GM19025 (cell line): ENCODE results near the gene DHCR7.
"Not testable (repeated sequence)": the region's sequence is repeated elsewhere in the genome, so short reads cannot be mapped to it uniquely, and the experiment has no call there.

Experiments
- ATAC-seq: cut with Tn5 transposase; IDR thresholded peaks from one replicate; pipeline ENCODE4 v1.9.1; 2021; ENCODE audit warnings: mild to moderate bottlenecking, low read depth, moderate library complexity; ENCODE audit not compliant: unreplicated experiment

DHCR7 gene

GRCh38 chr11:71422318-71422717 is 25.9 kb downstream of the DHCR7 start:
- not testable (repeated sequence) for ATAC-seq

GRCh38 chr11:71421392-71421950 is 26.7 kb downstream of the DHCR7 start:
- no peak for ATAC-seq

- ATAC-seq, result no peak
Measured at GRCh38 chr11:71420455-71421241, 27.5 kb downstream of the DHCR7 start.

GRCh38 chr11:71418643-71419042 is 29.6 kb downstream of the DHCR7 start:
- ATAC-seq, result no peak

- ATAC-seq, result no peak
Measured at GRCh38 chr11:71414645-71415044, 33.5 kb downstream of the DHCR7 start.

- ATAC-seq, result no peak
Measured at GRCh38 chr11:71410363-71410966, 37.7 kb downstream of the DHCR7 start.

- no peak for ATAC-seq
Measured at GRCh38 chr11:71408826-71409225, 39.4 kb downstream of the DHCR7 start.

GRCh38 chr11:71407356-71407755 is 40.8 kb downstream of the DHCR7 start:
- no peak for ATAC-seq

- ATAC-seq, result no peak
Measured at GRCh38 chr11:71406681-71407080, 41.5 kb downstream of the DHCR7 start.

- ATAC-seq, result no peak
Measured at GRCh38 chr11:71404209-71404608, 44.0 kb downstream of the DHCR7 start.

GRCh38 chr11:71402878-71403277 is 45.3 kb downstream of the DHCR7 start:
- ATAC-seq, result no peak

GRCh38 chr11:71400216-71400615 is 48.0 kb downstream of the DHCR7 start:
- ATAC-seq, result no peak

GRCh38 chr11:71399341-71399740 is 48.9 kb downstream of the DHCR7 start:
- ATAC-seq, result no peak

- no peak for ATAC-seq
Measured at GRCh38 chr11:71397961-71398360, 50.2 kb downstream of the DHCR7 start.

- no peak for ATAC-seq
Measured at GRCh38 chr11:71397331-71397860, 50.8 kb downstream of the DHCR7 start.

GRCh38 chr11:71396548-71397123 is 51.6 kb downstream of the DHCR7 start:
- ATAC-seq, result no peak

GRCh38 chr11:71395774-71396173 is 52.4 kb downstream of the DHCR7 start:
- no peak for ATAC-seq

- ATAC-seq, result no peak
Measured at GRCh38 chr11:71395263-71395560, 53.0 kb downstream of the DHCR7 start.

- no peak for ATAC-seq
Measured at GRCh38 chr11:71393283-71393682, 54.9 kb downstream of the DHCR7 start.

GRCh38 chr11:71391796-71392195 is 56.4 kb downstream of the DHCR7 start:
- no peak for ATAC-seq

GRCh38 chr11:71391352-71391751 is 56.8 kb downstream of the DHCR7 start:
- no peak for ATAC-seq
